Coronary artery (tissue), 2 donors: ENCODE data around the gene DES.
A peak's percentile ranks its signal among the peaks of the same experiment; 100 is the strongest.

Experiments
- DNase-seq: peaks from one replicate; pipeline ENCODE4 v3.0.0-alpha.2; 2017; ENCODE audit warnings: low spot score
- H3K27ac ChIP-seq, 2 donors: fragments of 200-600 bp; sonication (generic); one replicate each; pipeline ENCODE4 v1.5.1; 2016 to 2019
- H3K4me3 ChIP-seq: fragments of 200-600 bp; sonication (generic); 2 replicates; pipeline ENCODE4 v1.5.1; 2016; ENCODE audit warnings: mild to moderate bottlenecking, moderate library complexity
- TF ChIP-seq, protein P1 (sequence below): fragments of 200-600 bp; sonication (generic); IDR thresholded peaks from one replicate; pipeline ENCODE4 v1.5.1; 2019; ENCODE audit warnings: antibody characterized with exemption

Gene DES

GRCh38 chr2:219410390-219410789 is 7.8 kb upstream of the DES start:
- Histone ChIP-seq H3K4me3 (no peak overlapping the region), H3K27ac (peak overlapping the region in 1 of 2 donors; percentile 38)
- TF ChIP-seq, protein P1, sequence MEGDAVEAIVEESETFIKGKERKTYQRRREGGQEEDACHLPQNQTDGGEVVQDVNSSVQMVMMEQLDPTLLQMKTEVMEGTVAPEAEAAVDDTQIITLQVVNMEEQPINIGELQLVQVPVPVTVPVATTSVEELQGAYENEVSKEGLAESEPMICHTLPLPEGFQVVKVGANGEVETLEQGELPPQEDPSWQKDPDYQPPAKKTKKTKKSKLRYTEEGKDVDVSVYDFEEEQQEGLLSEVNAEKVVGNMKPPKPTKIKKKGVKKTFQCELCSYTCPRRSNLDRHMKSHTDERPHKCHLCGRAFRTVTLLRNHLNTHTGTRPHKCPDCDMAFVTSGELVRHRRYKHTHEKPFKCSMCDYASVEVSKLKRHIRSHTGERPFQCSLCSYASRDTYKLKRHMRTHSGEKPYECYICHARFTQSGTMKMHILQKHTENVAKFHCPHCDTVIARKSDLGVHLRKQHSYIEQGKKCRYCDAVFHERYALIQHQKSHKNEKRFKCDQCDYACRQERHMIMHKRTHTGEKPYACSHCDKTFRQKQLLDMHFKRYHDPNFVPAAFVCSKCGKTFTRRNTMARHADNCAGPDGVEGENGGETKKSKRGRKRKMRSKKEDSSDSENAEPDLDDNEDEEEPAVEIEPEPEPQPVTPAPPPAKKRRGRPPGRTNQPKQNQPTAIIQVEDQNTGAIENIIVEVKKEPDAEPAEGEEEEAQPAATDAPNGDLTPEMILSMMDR = no peak
- no peak for DNase-seq

DNA sequence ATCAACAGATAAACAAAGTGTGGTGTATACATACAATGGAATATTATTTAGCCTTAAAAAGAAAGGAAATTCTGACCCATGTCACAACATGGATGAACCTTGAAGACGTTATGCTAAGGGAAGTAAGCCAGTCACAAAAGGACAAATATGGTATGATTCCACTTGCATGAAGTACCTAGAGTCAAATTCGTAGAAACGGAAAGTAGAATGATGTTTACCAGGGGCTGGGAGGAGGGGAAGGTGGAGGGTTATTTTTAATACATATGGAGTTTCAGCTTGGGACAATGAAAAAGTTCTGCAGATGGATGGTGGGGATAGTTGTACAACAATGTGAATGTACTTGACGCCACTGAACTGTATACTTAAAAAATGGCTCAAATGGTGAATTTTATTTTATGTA is 3.3 kb upstream of the DES start:
- TF ChIP-seq, protein P1 = no peak
- DNase-seq = no peak
- Histone ChIP-seq H3K4me3 (no peak overlapping the region), H3K27ac (no peak overlapping the region)

DNA sequence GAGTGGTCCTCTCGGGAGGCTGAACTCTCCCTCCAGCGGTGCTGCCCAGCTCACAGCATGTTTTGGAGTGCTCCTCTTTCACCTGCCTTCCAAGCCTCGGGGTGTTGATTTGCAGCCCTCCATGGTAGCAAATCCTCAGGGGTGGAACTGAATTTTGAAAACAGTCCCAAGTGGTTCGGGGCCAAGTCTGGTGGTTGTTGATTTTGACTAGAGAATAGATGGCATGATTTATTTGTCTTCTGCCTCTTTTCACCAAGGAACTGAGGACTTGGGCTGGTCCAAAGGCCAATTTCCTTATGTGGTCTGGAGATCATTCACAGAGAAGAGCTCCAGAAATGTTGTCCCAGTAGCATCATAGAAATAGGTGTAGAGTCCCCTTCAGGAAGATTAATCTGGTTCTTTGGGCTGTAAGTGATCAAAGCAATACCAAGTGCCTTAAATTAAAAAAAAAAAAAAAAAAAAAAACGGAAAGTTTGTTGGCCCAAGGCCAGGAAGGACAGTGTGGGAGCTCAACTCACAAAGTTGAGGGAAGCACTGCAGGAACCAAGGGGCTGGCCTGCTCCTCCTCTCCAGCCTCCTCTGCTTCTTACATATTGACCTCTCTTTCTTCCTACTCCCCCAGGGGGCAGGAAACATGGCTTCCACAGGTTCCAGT is 2.5 kb upstream of the DES start:
- H3K27ac ChIP-seq = peak overlapping the region; percentile 16 to 95
- no peak overlapping the region for H3K4me3 ChIP-seq
- TF ChIP-seq, protein P1 = no peak
- no peak for DNase-seq

DNA sequence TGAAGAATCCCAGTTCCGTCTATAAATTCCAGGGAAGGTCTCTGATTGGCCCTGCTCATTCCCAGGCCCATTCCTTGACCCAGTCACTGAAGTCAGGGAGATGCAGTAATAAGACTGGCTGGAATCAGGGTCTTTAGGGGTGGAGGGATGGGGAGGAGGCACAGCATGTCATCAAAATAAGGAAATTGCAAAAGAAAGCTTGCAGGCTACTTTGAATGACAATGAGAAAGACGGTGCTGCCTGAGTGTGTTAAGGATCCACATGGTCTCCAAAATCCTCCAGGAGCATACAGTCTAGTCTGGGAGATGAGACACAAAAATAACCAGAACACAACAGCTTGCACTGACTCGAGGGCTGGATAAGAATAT is 2.0 kb upstream of the DES start:
- no peak for DNase-seq
- Histone ChIP-seq H3K4me3 (no peak overlapping the region), H3K27ac (peak overlapping the region in 1 of 2 donors; percentile 95)
- TF ChIP-seq, protein P1 = no peak

DNA sequence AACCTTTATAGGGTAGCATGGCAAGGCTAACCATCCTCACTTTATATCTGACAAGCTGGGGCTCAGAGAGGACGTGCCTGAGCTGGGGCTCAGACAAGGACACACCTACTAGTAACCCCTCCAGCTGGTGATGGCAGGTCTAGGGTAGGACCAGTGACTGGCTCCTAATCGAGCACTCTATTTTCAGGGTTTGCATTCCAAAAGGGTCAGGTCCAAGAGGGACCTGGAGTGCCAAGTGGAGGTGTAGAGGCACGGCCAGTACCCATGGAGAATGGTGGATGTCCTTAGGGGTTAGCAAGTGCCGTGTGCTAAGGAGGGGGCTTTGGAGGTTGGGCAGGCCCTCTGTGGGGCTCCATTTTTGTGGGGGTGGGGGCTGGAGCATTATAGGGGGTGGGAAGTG is 1.2 kb upstream of the DES start:
- Histone ChIP-seq H3K4me3 (peak overlapping the region; percentile 70), H3K27ac (peak overlapping the region; percentile 54 to 95)
- TF ChIP-seq, protein P1 = no peak
- DNase-seq = no peak

DNA sequence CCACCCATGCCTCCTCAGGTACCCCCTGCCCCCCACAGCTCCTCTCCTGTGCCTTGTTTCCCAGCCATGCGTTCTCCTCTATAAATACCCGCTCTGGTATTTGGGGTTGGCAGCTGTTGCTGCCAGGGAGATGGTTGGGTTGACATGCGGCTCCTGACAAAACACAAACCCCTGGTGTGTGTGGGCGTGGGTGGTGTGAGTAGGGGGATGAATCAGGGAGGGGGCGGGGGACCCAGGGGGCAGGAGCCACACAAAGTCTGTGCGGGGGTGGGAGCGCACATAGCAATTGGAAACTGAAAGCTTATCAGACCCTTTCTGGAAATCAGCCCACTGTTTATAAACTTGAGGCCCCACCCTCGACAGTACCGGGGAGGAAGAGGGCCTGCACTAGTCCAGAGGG is 803 bp upstream of the DES start:
- TF ChIP-seq, protein P1 = no peak
- Histone ChIP-seq H3K27ac (peak overlapping the region; percentile 54 to 95), H3K4me3 (peak overlapping the region; percentile 70)
- no peak for DNase-seq

GRCh38 chr2:219419012-219419324 is 791 bp downstream of the DES start:
- H3K4me3 ChIP-seq = peak overlapping the region; percentile 70
- DNase-seq = no peak
- TF ChIP-seq, protein P1 = no peak
- H3K27ac ChIP-seq = peak overlapping the region; percentile 54 to 95
